PFSK-1 (cell line): ENCODE data around the gene SUPT6H.

Experiments
- POLR2AphosphoS5 ChIP-seq: IDR thresholded peaks from 2 replicates; pipeline ENCODE4 v1.6.1; 2012; ENCODE audit warnings: low read depth, mild to moderate bottlenecking, control low read depth, low read length, moderate library complexity
- SIN3A ChIP-seq: IDR thresholded peaks from 2 replicates; pipeline ENCODE4 v1.6.1; 2012; ENCODE audit warnings: mild to moderate bottlenecking, low read length, moderate library complexity, borderline replicate concordance; ENCODE audit not compliant: insufficient read depth
- TAF1 ChIP-seq: IDR thresholded peaks from 2 replicates; pipeline ENCODE4 v1.6.1; 2012; ENCODE audit warnings: low read length, control low read depth, borderline replicate concordance; ENCODE audit not compliant: insufficient read depth

- TF ChIP-seq POLR2AphosphoS5 (no peak), TAF1 (no peak), SIN3A (no peak)
Measured at GRCh38 chr17:28645576-28645939, 16.4 kb upstream of the SUPT6H start.
